Measurements from ENCODE around the gene IL13RA2.

IL13RA2 gene

GRCh38 chrX:114985967-114986592, 31.3 kb downstream of the IL13RA2 start:
- DNase-seq, result no peak

GRCh38 chrX:114976292-114976691, 41.1 kb downstream of the IL13RA2 start:
- DNase-seq, result no peak

GRCh38 chrX:114973013-114973412, 44.4 kb downstream of the IL13RA2 start:
- DNase-seq, result no peak

GRCh38 chrX:114970806-114971205, 46.6 kb downstream of the IL13RA2 start:
- no peak for DNase-seq

GRCh38 chrX:114964374-114964773, 53.0 kb downstream of the IL13RA2 start:
- no peak for DNase-seq

GRCh38 chrX:114962209-114962608, 55.2 kb downstream of the IL13RA2 start:
- no peak for DNase-seq

GRCh38 chrX:114959729-114960128, 57.7 kb downstream of the IL13RA2 start:
- no peak for DNase-seq
